T-cell (primary cell): ENCODE measurements around the gene KCNK3. TPM values are rescaled to one million over a fixed set of nuclear protein-coding genes. Genes with fewer than 3 reads are reported as not detected.
"Not testable (repeated sequence)": the region's sequence is repeated elsewhere in the genome, so short reads cannot be mapped to it uniquely, and the experiment has no call there.

Experiments
- ATAC-seq, 4 experiments: fragments of 200-7000 bp in 3 of 4; fragments of 150-1000 bp in 1 of 4; cut with Tn5 transposase; replicated peaks in 1 of 4; 1 replicate in 3 of 4; 2 replicates in 1 of 4; pipeline ENCODE4 v1.10.0; 2021; ENCODE audit warnings: moderate library complexity in 3 of 4, mild to moderate bottlenecking in 2 of 4, moderate number of reproducible peaks in 1 of 4
- CTCF ChIA-PET, 2 donors: fragments of 300-600 bp; sonication (Branson Sonifier 250); formaldehyde crosslinking; loops; one replicate each; lab custom pipeline; 2022; ENCODE audit warnings: antibody characterized with exemption in 2 of 2; lab: Charles Lee
- POLR2A ChIA-PET, 2 donors: fragments of 300-600 bp; sonication (Branson Sonifier 250); formaldehyde crosslinking; loops; one replicate each; lab custom pipeline; 2022; ENCODE audit warnings: antibody characterized with exemption in 2 of 2; lab: Charles Lee
- DNase-seq, 35 experiments: peaks; one replicate each; pipeline versions ENCODE4 v3.0.0 to v3.0.0-alpha.2; 2013 to 2023
- H3K27ac ChIP-seq: one replicate; pipeline ENCODE4 v1.5.1; 2013; ENCODE audit warnings: low read length
- H3K27me3 ChIP-seq, 2 experiments: replicated peaks in 1 of 2; 1 replicate in 1 of 2; 2 replicates in 1 of 2; pipeline versions ENCODE4 v1.6.1 to v1.7.0; 2013; ENCODE audit warnings: low read length in 1 of 2, mixed read lengths in 1 of 2; ENCODE audit not compliant: control insufficient read depth in 2 of 2, insufficient read depth in 2 of 2; ENCODE audit errors: extremely low read depth in 1 of 2
- H3K36me3 ChIP-seq, 2 donors: 1 replicate in 1 of 2; 2 replicates in 1 of 2; pipeline versions ENCODE4 v1.6.1 to v1.7.0; 2013; ENCODE audit warnings: low read length in 1 of 2; ENCODE audit not compliant: control insufficient read depth in 2 of 2, insufficient read depth in 1 of 2; ENCODE audit errors: extremely low read depth in 1 of 2
- H3K4me1 ChIP-seq, 2 experiments: 1 replicate in 1 of 2; 2 replicates in 1 of 2; pipeline versions ENCODE4 v1.6.1 to v1.7.0; 2013; ENCODE audit warnings: low read length in 2 of 2, mixed read lengths in 1 of 2; ENCODE audit not compliant: insufficient read depth in 2 of 2, control insufficient read depth in 1 of 2; ENCODE audit errors: extremely low read depth in 1 of 2
- H3K4me3 ChIP-seq, 2 donors: 1 replicate in 1 of 2; 2 replicates in 1 of 2; pipeline versions ENCODE4 v1.5.1 to v1.7.0; 2013; ENCODE audit warnings: mild to moderate bottlenecking in 2 of 2, low read length in 1 of 2, moderate library complexity in 1 of 2; ENCODE audit not compliant: control insufficient read depth in 1 of 2; ENCODE audit errors: extremely low read depth in 1 of 2
- H3K9me3 ChIP-seq: 2 replicates; pipeline ENCODE4 v1.7.0; 2013
- H3K27ac Mint-ChIP-seq, 2 donors: one replicate each; pipeline ENCODE4 v1.8.0; 2020 to 2021; ENCODE audit warnings: mild to moderate bottlenecking in 2 of 2, mixed read lengths in 2 of 2
- H3K27me3 Mint-ChIP-seq, 2 donors: one replicate each; pipeline ENCODE4 v1.8.0; 2021 to 2022; ENCODE audit warnings: mixed read lengths in 2 of 2
- H3K36me3 Mint-ChIP-seq: one replicate; pipeline ENCODE4 v1.8.0; 2021; ENCODE audit warnings: mixed read lengths
- H3K4me1 Mint-ChIP-seq, 3 donors: one replicate each; pipeline ENCODE4 v1.8.0; 2020 to 2022; ENCODE audit warnings: mixed read lengths in 3 of 3, mild to moderate bottlenecking in 1 of 3
- H3K4me3 Mint-ChIP-seq, 3 donors: one replicate each; pipeline ENCODE4 v1.8.0; 2020 to 2022; ENCODE audit warnings: mild to moderate bottlenecking in 3 of 3, mixed read lengths in 3 of 3, moderate library complexity in 3 of 3
- H3K9me3 Mint-ChIP-seq, 3 donors: one replicate each; pipeline ENCODE4 v1.8.0; 2020 to 2022; ENCODE audit warnings: mixed read lengths in 3 of 3
- WGBS: methylation state at CpG from one replicate; pipeline ENCODE4 v1.1.5; 2013; ENCODE audit warnings: missing lambda C conversion rate; ENCODE audit not compliant: insufficient coverage; 5-methylcytosine and 5-hydroxymethylcytosine counted together
- total RNA-seq, 35 experiments: library from RNA in 6 of 35; stranded (reverse) in 6 of 35; fragments of 120-200 nt in 1 of 35; gene quantifications; one replicate each; pipeline versions ENCODE4 v1.2.1 to v1.2.4 and lab custom pipeline; 2013 to 2026

The KCNK3 gene
- total RNA-seq, 5 donors from 2014 or later (not counting 1 experiment from before 2014, with no cell fraction given): 0.23 to 0.35 (median 0.26) TPM; not detected in 2

DNA sequence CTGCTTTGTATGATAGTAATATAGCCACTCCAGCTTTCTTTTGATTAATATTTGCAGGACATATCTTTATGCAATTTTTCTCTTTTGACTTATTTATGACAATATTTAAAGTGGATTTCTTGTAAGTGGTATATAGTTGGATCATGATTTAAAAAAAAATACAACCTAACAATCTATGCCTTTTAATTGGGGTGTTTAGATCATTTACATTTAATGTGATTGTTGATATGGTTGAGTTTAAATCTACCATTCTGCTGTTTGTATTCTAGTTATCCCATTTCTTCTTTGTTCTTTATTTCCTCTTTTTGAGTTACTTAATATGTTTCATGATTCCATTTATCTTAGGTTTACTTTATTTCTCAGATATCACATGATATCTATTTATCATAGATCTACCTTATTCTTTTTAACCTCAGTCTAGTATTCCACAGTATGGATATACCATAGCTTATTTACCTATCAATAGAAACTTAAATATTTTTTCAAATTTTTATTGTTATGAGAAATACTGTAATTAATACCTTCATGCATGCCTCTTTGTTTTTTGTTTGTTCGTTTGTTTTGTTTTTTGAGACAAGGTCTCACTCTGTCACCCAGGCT, 32.1 kb upstream of the KCNK3 start:
- H3K4me3 ChIP-seq: no peak overlapping the region
- Mint-ChIP-seq H3K36me3 (no peaks in the 10 kb centered on the region), H3K9me3 (peaks cover 0 to 25% (median 9%) of the 10 kb centered on the region in 3 donors), H3K27me3 (peaks cover 6 to 14% of the 10 kb centered on the region in 2 donors), H3K27ac (no peak overlapping the region), H3K4me1 (no peaks in the 10 kb centered on the region), H3K4me3 (no peak overlapping the region)
- peaks cover 0 to 16% of the 10 kb centered on the region in 2 experiments for H3K27me3 ChIP-seq
- no peak overlapping the region for H3K27ac ChIP-seq
- H3K4me1 ChIP-seq: no peaks in the 10 kb centered on the region
- ChIA-PET POLR2A (no interaction called here), CTCF (no interaction called here)
- WGBS: no CpG with 5 or more reads among the region's 1 CpG
- ATAC-seq: no peak
- H3K36me3 ChIP-seq: no peaks in the 10 kb centered on the region
- H3K9me3 ChIP-seq: peaks cover 3% of the 10 kb centered on the region
- DNase-seq: no peak

DNA sequence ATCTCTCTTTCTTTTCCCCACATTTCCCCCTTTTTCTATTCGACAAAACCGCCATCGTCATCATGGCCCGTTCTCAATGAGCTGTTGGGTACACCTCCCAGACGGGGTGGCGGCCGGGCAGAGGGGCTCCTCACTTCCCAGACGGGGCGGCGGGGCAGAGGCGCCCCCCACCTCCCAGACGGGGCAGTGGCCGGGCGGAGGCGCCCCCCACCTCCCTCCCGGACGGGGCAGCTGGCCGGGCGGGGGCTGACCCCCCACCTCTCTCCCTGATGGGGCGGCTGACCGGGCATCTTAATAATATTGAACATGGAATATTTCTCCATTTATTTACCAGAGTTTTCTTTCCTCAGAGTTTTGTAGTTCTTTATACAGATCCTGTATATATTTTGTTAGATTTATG, 27.2 kb upstream of the KCNK3 start:
- H3K4me1 ChIP-seq, H3K27ac ChIP-seq, H3K4me1 Mint-ChIP-seq, H3K4me3 Mint-ChIP-seq, ATAC-seq, POLR2A ChIA-PET, CTCF ChIA-PET, H3K27ac Mint-ChIP-seq, H3K9me3 ChIP-seq, DNase-seq, H3K36me3 ChIP-seq, H3K36me3 Mint-ChIP-seq, H3K4me3 ChIP-seq: not testable (repeated sequence)
- peaks cover 0 to 11% (median 3%) of the 10 kb centered on the region in 3 donors for H3K9me3 Mint-ChIP-seq
- peaks cover 22 to 44% of the 10 kb centered on the region in 2 donors for H3K27me3 Mint-ChIP-seq
- H3K27me3 ChIP-seq: peaks cover 6 to 18% of the 10 kb centered on the region in 2 experiments
- no CpG with 5 or more reads among the region's 21 CpGs for whole genome bisulfite sequencing

DNA sequence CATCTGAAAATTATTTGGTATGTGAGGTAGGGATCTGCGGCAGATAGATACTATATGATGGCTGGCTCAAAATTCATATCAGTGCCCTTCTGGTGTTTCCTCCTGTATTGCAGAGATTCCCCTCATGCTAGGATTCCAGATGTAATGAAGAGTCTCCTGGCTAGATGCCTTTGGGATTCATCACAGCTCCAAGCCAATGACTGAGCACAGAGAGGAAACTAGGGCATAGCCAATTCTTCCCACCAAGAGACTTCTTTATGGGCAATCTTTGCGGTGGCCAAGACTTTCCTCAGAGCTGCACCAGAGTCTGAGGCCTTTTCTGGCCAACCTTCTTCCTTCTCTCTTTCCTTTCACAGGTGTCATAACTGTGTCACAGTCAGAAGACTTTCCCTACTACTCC, 25.9 kb upstream of the KCNK3 start:
- CTCF ChIA-PET: interaction anchor here in 1 of 2 donors (0.6 kb wide), 1 partner anchor 128 kb away, joined by 4 read pairs; no protein-coding TSS in a partner anchor

DNA sequence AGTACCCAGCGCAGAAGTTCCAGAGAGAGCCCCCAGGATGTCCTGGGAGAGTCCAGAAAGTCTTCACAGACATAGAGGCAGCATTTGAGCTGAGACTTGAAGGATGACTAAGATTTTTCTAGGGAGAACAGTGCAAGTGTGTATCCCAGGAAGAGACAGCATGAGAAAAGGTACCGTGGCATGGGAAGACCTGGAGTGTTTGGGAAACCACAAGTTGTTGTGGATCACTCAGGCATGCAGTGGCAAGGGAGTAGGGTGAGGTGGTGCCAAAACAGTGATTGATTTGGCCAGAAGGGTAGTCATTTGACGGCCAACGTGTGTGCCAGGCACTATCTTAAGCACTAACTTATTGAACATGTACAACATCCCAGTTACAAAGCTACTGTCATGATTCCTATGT, 24.5 kb upstream of the KCNK3 start:
- Mint-ChIP-seq H3K27me3 (peaks cover 32 to 64% of the 10 kb centered on the region in 2 donors), H3K4me1 (no peaks in the 10 kb centered on the region), H3K27ac (no peak overlapping the region), H3K4me3 (no peak overlapping the region), H3K9me3 (no peaks in the 10 kb centered on the region), H3K36me3 (no peaks in the 10 kb centered on the region)
- ChIA-PET CTCF (no interaction called here), POLR2A (no interaction called here)
- Histone ChIP-seq H3K9me3 (no peaks in the 10 kb centered on the region), H3K4me3 (no peak overlapping the region), H3K27me3 (peaks cover 6 to 35% of the 10 kb centered on the region in 2 experiments), H3K4me1 (no peaks in the 10 kb centered on the region), H3K27ac (no peak overlapping the region), H3K36me3 (no peaks in the 10 kb centered on the region)
- DNase-seq (no peak), ATAC-seq (no peak)
- 94% methylated on average over 2 of the region's 4 CpGs for whole genome bisulfite sequencing

More for the DNA sequence above, 25.9 kb upstream of the KCNK3 start:
- no peak for DNase-seq
- ATAC-seq: no peak
- Histone ChIP-seq H3K27ac (no peak overlapping the region), H3K4me1 (no peaks in the 10 kb centered on the region), H3K4me3 (no peak overlapping the region), H3K27me3 (peaks cover 6 to 26% of the 10 kb centered on the region in 2 experiments), H3K9me3 (no peaks in the 10 kb centered on the region), H3K36me3 (no peaks in the 10 kb centered on the region)
- H3K4me1 Mint-ChIP-seq: no peaks in the 10 kb centered on the region
- H3K27me3 Mint-ChIP-seq: peaks cover 25 to 55% of the 10 kb centered on the region in 2 donors
- 100% methylated on average over 1 of the region's 2 CpGs for WGBS
- POLR2A ChIA-PET: no interaction called here
- no peak overlapping the region for H3K4me3 Mint-ChIP-seq
- H3K9me3 Mint-ChIP-seq: no peaks in the 10 kb centered on the region
- no peak overlapping the region for H3K27ac Mint-ChIP-seq
- no peaks in the 10 kb centered on the region for H3K36me3 Mint-ChIP-seq

DNA sequence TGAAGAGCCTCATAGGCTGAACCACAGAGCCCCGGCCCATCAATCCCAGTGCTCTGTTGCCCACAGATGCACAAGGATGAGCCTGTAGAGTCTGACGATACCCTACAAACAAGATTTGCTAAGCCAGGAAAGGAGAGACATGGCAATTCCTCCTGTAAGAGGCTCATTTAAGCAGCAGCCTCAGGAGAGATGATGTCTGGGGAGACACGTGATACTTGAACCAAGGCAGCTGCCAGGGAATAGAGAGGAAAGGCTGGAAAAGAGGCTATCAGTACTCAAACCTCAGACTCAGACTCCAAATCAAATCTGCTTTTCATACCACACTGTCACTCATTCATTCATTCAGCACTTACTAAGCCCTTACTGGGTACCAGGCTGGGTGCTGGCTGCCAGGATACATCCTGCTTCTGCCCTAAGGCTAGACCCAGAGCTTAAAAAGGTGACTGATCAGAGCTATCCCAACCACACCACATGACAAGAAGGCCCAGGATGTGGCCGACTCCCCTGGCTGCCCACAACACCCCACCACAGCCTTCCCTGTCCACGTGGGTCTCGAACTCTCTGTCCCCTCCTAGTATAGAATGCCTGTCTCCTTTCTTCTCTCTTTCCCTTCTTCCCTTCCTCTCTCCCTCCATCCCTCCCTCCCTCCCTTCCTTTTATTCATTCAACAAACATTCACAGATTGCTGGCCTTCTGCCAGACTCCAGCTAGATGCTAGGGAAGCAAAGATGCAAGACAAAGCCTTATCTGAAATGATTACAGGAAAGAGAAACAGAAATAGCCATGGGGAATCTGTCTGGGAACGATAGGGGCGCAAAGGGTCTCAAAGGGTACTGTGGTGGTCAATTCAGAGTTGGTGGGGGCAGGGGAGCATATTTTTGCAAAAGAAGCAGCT, 23.4 kb upstream of the KCNK3 start:
- no peaks in the 10 kb centered on the region for H3K9me3 Mint-ChIP-seq
- H3K36me3 Mint-ChIP-seq: no peaks in the 10 kb centered on the region
- 47% methylated on average over 7 of the region's 8 CpGs for WGBS
- ChIA-PET POLR2A (no interaction called here), CTCF (no interaction called here)
- H3K4me1 ChIP-seq: no peaks in the 10 kb centered on the region
- ATAC-seq: no peak
- H3K9me3 ChIP-seq: no peaks in the 10 kb centered on the region
- H3K27me3 ChIP-seq: peaks cover 6 to 42% of the 10 kb centered on the region in 2 experiments
- no peak overlapping the region for H3K27ac ChIP-seq
- no peaks in the 10 kb centered on the region for H3K4me1 Mint-ChIP-seq
- H3K36me3 ChIP-seq: no peaks in the 10 kb centered on the region
- no peak overlapping the region for H3K4me3 Mint-ChIP-seq
- H3K27ac Mint-ChIP-seq: no peak overlapping the region
- no peak overlapping the region for H3K4me3 ChIP-seq
- peaks cover 38 to 66% of the 10 kb centered on the region in 2 donors for H3K27me3 Mint-ChIP-seq
- no peak for DNase-seq

DNA sequence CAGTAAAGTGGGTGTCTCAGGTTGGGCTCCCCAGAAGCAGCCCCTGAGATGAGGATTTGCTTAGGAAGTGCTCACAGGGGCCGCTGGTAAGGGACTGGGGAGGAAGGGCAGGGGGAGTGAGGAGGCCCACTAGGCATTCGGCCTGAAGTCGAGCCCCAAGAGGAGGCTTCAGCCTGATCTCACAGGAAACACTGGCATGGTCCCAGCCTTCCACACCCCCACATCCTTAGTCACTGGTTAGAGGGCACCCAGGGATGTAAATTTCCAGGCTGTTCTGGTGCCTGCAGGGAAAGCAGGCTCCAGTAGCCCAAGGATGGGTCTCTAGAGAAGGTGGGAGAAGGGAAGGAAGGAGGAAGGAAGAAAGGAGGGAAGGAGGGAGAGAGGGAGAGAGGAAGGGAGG, 22.4 kb upstream of the KCNK3 start:
- no peaks in the 10 kb centered on the region for H3K36me3 Mint-ChIP-seq
- H3K9me3 Mint-ChIP-seq: no peaks in the 10 kb centered on the region
- no CpG with 5 or more reads among the region's 3 CpGs for WGBS
- Histone ChIP-seq H3K4me3 (no peak overlapping the region), H3K9me3 (no peaks in the 10 kb centered on the region), H3K36me3 (no peaks in the 10 kb centered on the region), H3K27ac (no peak overlapping the region), H3K4me1 (no peaks in the 10 kb centered on the region), H3K27me3 (peaks cover 6 to 51% of the 10 kb centered on the region in 2 experiments)
- H3K4me1 Mint-ChIP-seq: no peaks in the 10 kb centered on the region
- DNase-seq (no peak), ATAC-seq (no peak)
- POLR2A ChIA-PET: no interaction called here
- CTCF ChIA-PET: interaction anchor here in 1 of 2 donors (0.6 kb wide), 1 partner anchor 665 kb away, joined by 4 read pairs; no protein-coding TSS in a partner anchor
- H3K4me3 Mint-ChIP-seq: no peak overlapping the region
- H3K27me3 Mint-ChIP-seq: peaks cover 38 to 66% of the 10 kb centered on the region in 2 donors
- H3K27ac Mint-ChIP-seq: no peak overlapping the region
